ENCODE data around the gene RSAD1.
"Not testable (repeated sequence)": the region's sequence is repeated elsewhere in the genome, so short reads cannot be mapped to it uniquely, and the experiment has no call there.

RSAD1 gene

DNA sequence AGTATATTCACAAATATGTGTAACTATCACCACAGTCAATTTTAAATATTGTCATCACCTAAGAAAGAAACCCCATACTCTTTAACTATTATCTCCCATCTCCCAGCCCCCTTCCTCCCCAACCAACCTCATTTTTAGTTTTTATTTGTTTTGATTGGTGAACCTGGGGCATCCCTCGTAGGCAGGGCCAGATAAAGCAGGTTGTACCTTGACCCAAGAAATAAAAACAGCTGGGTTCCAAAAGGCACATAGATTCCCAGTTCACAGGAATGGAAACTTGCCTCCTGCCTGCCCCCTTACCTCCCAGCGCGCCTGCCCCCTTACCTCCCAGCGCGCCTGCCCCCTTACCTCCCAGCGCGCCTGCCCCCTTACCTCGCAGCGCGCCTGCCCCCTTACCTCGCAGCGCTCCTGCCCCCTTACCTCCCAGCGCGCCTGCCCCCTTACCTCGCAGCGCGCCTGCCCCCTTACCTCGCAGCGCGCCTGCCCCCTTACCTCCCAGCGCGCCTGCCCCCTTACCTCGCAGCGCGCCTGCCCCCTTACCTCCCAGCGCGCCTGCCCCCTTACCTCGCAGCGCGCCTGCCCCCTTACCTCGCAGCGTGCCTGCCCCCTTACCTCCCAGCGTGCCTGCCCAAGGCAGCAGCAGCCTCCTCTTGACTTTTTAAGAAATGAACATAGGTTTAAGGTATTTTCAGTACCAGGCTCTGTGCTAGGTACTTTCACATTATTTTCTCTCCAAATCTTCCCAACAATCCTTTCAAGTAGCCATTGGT is 2.7 kb upstream of the RSAD1 start:
- H3K27ac Mint-ChIP-seq, DNase-seq, H3K27me3 Mint-ChIP-seq, ATAC-seq, H3K9me3 Mint-ChIP-seq, H3K4me3 Mint-ChIP-seq: not testable (repeated sequence)
- H3K4me1 Mint-ChIP-seq: peaks cover 31% of the 10 kb centered on the region

DNA sequence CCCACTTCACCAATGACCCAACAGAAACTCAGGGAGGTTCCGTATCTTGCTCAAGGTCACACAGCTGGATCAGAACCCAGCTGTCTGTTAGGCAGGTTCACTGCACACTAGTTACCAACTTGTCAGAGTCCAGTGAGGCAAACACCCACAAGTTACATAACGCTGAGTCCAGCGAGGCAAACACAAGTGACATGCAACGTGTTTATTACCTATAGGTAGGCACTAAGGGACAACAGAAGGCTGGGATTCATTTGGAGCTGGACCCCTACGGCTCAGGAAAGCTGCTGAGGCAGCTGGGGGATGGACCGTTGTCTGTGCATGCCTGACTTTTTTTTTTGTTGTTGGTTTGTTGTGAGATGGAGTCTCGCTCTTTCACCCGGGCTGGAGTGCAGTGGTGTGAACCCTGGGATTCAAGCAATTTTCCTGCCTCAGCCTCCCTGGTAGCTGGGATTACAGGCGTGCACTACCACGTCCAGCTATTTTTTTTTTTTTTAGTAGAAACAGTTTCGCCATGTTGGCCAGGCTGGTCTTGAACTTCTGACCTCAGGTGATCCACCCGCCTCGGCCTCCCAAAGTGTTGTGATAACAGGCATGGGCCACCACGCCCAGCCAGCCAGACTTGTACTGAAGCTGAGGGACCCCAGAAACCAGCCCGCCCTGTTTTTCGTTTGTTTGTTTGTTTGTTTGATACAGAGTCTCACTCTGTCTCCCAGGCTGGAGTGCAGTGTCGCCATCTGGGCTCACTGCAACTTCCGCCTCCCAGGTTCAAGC is 1.9 kb upstream of the RSAD1 start:
- Mint-ChIP-seq H3K4me3 (no peak overlapping the region), H3K27ac (no peak overlapping the region), H3K27me3 (no peaks in the 10 kb centered on the region), H3K9me3 (no peaks in the 10 kb centered on the region), H3K4me1 (peaks cover 27% of the 10 kb centered on the region)
- ATAC-seq (no peak), DNase-seq (no peak)

DNA sequence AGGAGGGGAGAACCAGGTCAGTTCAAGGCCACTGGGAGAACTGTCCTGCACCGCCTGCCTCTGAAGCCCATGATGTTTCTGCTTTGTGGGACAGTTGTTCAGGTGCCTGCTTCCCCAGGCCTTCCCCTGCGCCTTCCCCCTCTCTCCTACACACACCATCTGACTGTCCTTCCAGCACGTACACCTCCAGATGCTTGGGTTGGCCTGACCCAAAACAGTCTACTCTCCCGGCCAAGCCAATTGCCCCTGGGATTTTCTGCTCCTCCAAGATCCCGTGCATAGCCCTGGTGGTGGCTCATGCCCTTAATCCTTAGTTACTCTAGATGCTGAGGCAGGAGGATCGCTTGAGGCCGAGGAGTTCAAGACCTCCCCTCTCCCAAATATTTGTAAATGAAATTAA is 684 bp upstream of the RSAD1 start:
- ATAC-seq: no peak
- no peaks in the 10 kb centered on the region for H3K27me3 Mint-ChIP-seq
- peak overlapping the region; percentile 72 to 89 for H3K4me3 Mint-ChIP-seq
- H3K27ac Mint-ChIP-seq: peak overlapping the region; percentile 96 to 97
- no peaks in the 10 kb centered on the region for H3K9me3 Mint-ChIP-seq
- no peak for DNase-seq
- peaks cover 38% of the 10 kb centered on the region for H3K4me1 Mint-ChIP-seq

DNA sequence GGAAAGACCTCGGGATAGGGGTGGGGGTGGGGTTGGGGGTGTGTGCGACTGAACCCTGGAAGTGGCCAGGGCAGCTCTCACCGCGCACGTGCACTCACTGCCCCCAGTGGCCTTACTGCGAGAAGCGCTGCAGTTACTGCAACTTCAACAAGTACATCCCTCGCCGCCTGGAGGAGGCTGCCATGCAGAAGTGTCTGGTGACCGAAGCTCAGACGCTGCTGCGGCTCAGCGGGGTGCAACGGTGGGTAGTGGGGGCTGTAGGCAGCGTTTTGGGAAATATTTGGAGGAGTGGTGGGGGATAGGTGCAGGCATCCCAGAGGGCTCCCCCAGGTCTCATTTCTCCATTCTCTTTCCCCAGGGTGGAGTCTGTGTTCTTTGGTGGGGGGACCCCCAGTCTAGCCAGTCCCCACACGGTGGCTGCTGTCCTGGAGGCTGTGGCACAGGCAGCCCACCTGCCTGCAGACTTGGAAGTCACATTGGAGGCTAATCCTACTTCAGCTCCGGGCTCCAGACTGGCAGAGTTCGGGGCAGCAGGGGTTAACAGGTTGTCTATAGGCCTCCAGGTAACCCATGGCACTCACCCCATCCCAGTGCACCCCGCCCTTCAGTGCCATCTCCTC is 972 bp downstream of the RSAD1 start:
- Mint-ChIP-seq H3K27ac (peak overlapping the region; percentile 75 to 93), H3K9me3 (no peaks in the 10 kb centered on the region), H3K27me3 (no peaks in the 10 kb centered on the region), H3K4me1 (peaks cover 38% of the 10 kb centered on the region), H3K4me3 (peak overlapping the region; percentile 86 to 89)
- peak; percentile 52 for ATAC-seq
- peak; percentile 68 to 69 for DNase-seq

DNA sequence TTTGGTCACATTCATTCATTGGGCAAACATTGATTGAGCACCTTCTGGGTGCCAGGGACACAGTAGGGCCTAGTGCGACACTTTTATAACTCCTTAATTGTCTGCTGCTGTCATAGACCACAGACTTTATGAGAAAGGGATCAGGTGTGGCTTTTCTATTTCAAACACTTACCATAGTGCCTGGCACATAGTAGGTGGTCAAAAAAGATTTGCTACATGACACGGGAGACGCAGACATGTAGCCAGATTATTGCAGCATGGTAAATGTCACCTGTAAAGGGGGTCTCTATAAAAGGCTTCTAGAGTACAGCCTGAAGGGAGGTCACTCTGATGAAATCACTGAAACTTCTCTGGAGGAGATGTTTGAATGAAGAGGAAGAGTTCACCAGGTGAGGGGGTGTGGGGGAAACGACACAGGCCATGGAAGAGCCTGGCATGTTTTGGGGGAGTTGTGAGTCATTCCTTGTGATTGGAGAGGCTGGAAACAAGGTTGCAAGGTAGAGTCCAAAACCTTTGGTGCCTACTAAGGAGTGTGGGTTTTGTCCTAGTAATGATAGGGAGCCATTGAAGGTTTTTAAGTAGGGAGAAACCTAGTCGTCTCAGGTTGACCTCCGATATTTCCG is 1.6 kb downstream of the RSAD1 start:
- H3K4me3 Mint-ChIP-seq: peak overlapping the region; percentile 86 to 89
- DNase-seq (no peak), ATAC-seq (no peak)
- H3K27me3 Mint-ChIP-seq: no peaks in the 10 kb centered on the region
- H3K27ac Mint-ChIP-seq: no peak overlapping the region
- peaks cover 38% of the 10 kb centered on the region for H3K4me1 Mint-ChIP-seq
- no peaks in the 10 kb centered on the region for H3K9me3 Mint-ChIP-seq

DNA sequence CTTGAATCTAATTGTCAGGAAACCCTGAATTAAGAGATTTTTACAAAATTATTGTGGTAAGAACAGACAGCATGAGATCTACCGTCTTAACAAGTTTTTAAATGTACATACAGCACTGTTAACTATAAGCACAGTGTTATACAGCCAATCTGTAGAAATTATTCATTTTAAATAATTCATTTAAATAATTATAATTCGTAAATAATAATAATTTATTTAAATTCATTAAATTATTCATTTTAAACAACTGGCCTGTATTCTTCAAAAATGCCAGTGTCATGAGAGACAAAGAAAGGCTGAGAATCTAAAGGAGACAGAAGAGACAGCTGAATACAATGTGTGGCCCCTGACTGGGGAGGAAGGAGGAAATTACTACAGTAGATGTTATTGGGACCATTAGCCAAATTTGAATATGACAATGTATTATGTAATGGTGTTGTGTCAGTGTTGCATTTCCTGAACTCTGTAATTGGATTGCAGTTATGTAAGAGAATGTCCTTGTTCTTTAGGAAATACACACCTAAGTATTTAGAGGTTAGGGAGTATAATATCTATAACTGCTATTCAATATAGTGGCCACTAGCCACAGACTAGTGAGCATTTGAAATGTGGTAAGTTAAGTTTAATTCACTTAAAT is 2.3 kb downstream of the RSAD1 start:
- ATAC-seq (no peak), DNase-seq (no peak)
- no peak overlapping the region for H3K27ac Mint-ChIP-seq
- no peaks in the 10 kb centered on the region for H3K27me3 Mint-ChIP-seq
- no peak overlapping the region for H3K4me3 Mint-ChIP-seq
- no peaks in the 10 kb centered on the region for H3K9me3 Mint-ChIP-seq
- peaks cover 38% of the 10 kb centered on the region for H3K4me1 Mint-ChIP-seq

DNA sequence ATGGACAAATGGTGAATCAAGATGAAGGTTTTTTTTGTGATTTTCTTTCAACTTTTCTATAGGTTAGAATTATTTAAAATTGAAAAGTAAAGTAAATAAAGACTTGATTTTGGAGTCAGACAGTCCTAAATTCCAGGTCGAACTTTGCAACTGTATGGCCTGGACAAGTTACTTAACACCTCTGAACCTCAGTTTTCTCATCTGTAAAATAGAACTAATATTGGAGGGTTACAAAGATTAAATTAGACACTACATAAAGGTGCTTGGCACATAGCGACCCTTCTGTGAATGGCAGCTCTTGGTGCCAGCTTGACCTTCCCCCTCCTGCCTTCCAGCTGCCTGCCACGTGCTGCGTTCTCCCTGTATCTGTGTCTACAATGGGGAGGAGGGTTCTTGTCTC is 3.0 kb downstream of the RSAD1 start:
- H3K27me3 Mint-ChIP-seq: no peaks in the 10 kb centered on the region
- no peaks in the 10 kb centered on the region for H3K9me3 Mint-ChIP-seq
- DNase-seq (no peak), ATAC-seq (no peak)
- H3K4me1 Mint-ChIP-seq: peaks cover 38% of the 10 kb centered on the region
- H3K4me3 Mint-ChIP-seq: no peak overlapping the region
- H3K27ac Mint-ChIP-seq: no peak overlapping the region

DNA sequence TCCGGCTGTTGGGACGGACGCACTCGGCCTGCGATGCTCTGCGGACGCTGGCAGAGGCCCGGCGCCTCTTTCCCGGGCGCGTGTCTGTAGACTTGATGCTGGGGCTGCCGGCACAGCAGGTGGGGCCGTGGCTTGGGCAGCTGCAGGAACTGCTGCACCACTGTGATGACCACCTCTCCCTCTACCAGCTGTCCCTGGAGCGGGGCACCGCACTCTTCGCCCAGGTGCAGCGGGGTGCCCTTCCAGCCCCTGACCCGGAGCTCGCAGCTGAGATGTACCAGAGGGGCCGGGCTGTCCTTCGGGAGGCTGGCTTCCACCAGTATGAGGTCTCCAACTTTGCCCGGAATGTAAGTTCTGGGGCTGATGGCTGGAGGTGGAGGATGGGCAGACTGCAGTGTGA is 3.5 kb downstream of the RSAD1 start:
- Mint-ChIP-seq H3K4me3 (no peak overlapping the region), H3K27ac (no peak overlapping the region), H3K4me1 (peaks cover 38% of the 10 kb centered on the region), H3K9me3 (no peaks in the 10 kb centered on the region), H3K27me3 (no peaks in the 10 kb centered on the region)
- ATAC-seq: no peak
- no peak for DNase-seq

DNA sequence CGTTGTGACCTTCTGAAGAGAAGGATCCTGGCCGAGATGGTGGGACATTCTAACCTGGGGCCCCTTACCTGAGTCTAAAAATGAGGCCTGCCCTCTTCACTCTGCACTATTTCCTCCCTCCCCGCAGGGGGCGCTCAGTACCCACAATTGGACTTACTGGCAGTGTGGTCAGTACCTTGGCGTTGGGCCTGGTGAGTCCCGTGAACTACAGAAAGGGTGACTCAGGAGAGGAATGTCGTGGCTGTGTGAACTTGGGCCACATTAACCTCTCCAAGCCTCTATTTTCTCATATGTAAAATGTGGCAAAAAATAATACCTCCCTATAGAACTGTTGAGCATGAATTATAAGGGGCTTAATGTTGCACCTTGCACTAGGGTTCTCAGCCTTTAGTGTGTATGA is 3.9 kb downstream of the RSAD1 start:
- ATAC-seq: peak; percentile 49
- H3K4me1 Mint-ChIP-seq: peaks cover 38% of the 10 kb centered on the region

DNA sequence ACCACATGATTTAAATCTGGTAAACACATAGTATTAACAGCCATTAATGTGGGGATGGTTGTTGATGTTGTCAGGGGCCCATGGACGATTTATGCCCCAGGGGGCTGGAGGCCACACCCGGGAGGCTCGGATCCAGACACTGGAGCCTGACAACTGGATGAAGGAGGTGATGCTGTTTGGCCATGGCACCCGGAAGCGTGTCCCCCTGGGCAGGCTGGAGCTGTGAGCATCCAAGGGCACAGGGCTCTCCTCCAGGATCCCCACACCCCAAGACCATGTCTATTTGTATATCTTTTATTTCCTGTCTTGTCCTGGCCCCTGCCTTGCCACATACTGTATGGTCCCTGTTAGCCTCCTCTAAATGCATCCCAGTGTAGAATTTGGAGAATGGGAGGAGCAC is 4.6 kb downstream of the RSAD1 start:
- Mint-ChIP-seq H3K27me3 (no peaks in the 10 kb centered on the region), H3K9me3 (no peaks in the 10 kb centered on the region), H3K27ac (no peak overlapping the region), H3K4me3 (no peak overlapping the region), H3K4me1 (peaks cover 31% of the 10 kb centered on the region)
- DNase-seq (no peak), ATAC-seq (no peak)

More for the DNA sequence above, 3.9 kb downstream of the RSAD1 start:
- no peaks in the 10 kb centered on the region for H3K9me3 Mint-ChIP-seq
- no peak overlapping the region for H3K4me3 Mint-ChIP-seq
- peak; percentile 76 to 84 for DNase-seq
- H3K27me3 Mint-ChIP-seq: no peaks in the 10 kb centered on the region
- H3K27ac Mint-ChIP-seq: peak overlapping the region in 1 of 2 donors; percentile 84

DNA sequence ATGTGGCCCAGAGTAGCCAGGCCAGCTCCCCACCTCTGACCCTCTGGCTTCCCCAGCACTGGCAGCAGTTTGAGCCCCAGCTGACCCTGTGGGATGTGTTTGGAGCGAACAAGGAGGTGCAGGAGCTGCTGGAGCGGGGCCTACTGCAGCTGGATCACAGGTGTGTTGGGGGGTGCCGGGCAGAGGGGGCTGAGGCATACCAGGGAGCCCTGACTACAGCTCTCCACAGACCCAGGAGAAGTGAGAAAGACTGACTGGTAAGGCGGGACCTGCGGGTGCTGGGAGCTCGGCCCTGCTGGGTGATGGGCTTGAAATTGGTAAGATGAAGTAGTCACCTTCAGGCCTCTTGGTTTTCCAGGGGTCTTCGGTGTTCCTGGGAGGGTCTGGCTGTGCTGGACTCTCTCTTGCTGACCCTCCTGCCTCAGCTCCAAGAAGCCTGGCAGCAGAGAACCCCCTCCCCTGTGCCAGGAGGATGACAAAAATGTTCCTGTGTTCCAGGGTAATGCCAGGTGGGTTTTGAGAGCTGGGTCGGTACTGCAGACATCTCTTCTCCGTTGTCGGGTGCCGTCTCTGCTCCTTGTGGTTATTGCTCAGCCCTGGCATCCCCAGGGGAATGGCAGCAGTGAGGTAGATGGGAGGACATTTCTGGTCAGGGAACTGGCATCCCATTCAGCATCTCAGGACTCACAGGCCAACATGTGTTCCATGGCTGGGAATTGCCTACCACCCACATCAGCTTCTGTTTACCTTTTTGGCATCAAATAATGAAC is 5.9 kb downstream of the RSAD1 start:
- Mint-ChIP-seq H3K27ac (peak overlapping the region; percentile 37 to 69), H3K4me1 (peaks cover 25% of the 10 kb centered on the region), H3K27me3 (no peaks in the 10 kb centered on the region), H3K4me3 (no peak overlapping the region), H3K9me3 (no peaks in the 10 kb centered on the region)
- DNase-seq (no peak), ATAC-seq (no peak)

DNA sequence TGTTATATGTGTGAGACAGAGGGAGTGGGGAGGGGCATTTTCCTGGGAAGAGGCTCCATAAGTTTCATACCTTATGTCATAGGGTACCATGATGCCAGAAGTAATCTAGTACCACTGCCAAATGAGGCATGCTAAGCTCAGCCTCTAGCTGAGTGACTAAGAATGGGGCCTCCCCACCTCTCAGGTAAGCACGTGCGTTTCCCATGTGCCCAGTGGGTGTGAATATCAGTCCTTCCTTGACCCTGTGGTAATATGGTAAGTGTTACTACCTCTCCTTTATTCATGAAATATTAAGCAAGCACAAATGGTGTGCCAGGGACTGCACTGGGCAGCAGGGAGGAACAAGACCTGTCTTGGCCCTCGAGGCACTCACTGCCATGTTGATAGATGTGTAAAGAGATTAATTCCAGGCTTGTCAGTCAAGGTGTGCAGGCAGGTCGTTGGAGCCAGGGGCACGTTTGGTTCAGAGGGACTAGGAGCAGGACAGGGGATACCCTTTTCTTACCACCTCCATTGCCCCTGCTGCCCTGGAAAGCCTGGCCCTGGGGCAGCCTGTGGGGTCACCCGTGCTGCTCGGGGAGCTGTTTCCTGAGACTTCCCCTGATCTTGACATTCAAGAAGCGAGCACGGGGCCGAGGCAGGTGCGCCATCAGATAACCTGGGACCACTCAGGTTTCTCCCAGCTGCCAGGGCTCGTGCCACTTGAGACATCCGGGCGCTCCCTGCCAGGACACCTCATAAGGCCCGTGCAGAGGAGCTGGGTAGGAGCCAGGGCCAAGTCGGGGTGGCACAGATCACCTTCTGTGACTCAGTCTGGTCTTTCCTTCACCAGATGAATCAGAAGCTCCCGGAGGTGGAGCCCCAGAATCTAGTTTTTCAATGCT is 8.8 kb downstream of the RSAD1 start:
- Mint-ChIP-seq H3K4me3 (no peak overlapping the region), H3K4me1 (peaks cover 6% of the 10 kb centered on the region), H3K27me3 (no peaks in the 10 kb centered on the region), H3K27ac (no peak overlapping the region), H3K9me3 (no peaks in the 10 kb centered on the region)
- ATAC-seq: no peak
- no peak for DNase-seq

DNA sequence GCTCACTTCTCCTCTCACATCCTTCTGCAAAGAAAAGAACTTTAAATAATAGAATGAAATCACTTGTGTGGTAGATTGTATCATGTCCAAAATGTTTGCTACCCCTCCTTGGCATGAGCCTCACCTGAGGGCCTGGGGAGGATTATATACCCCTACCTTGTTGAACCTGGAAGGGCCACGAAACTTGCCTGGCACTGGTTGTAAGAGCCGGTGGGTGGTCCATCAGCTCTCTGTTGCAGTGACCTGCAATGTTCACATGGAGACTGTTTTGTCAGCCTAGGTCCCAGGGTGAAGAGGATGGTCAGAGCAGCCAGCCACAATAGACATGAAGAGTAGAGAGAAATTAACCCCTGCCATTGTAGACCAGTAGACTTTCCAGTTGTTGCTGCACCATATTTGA is 10.2 kb downstream of the RSAD1 start:
- no peaks in the 10 kb centered on the region for H3K4me1 Mint-ChIP-seq
- H3K27me3 Mint-ChIP-seq: no peaks in the 10 kb centered on the region
- no peak overlapping the region for H3K27ac Mint-ChIP-seq

DNA sequence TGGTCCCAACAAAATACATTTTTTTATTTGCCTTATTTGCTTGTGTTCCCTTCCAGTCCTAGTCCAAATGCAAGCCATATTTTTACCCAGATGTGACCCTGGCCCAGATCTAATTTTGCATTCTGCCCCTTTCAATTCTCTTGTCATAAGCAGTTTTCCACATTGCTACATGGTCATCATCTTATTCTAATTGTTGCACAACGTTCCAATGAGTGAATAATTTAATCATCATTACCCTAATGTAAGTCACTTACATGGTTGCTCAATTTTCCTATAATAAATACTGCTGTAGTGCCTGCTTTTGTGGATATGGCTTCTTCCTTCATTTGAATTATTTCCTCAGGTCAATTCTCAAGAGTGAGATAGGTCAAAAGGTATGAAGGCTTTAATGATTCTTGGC is 12.8 kb downstream of the RSAD1 start:
- Mint-ChIP-seq H3K27ac (no peak overlapping the region), H3K4me1 (no peaks in the 10 kb centered on the region), H3K4me3 (no peak overlapping the region), H3K27me3 (no peaks in the 10 kb centered on the region), H3K9me3 (no peaks in the 10 kb centered on the region)
- DNase-seq (no peak), ATAC-seq (no peak)

More for the DNA sequence above, 10.2 kb downstream of the RSAD1 start:
- ATAC-seq: no peak
- Mint-ChIP-seq H3K9me3 (no peaks in the 10 kb centered on the region), H3K4me3 (no peak overlapping the region)
- DNase-seq: no peak

All from stimulated activated naive CD8-positive, alpha-beta T cell treated with anti-CD3 and anti-CD28 coated beads, Interleukin-15, amount 100 ng/mL, for 72 hours (primary cell).